Memory B cell (primary cell): ENCODE measurements around the gene SERP2.

Experiments used
- ATAC-seq: fragments of 150-1000 bp; cut with Tn5 transposase; 2 replicates; pipeline ENCODE4 v1.10.0; 2021; ENCODE audit warnings: low read depth, mild to moderate bottlenecking, moderate library complexity
- DNase-seq, 2 donors: peaks; one replicate each; pipeline ENCODE4 v3.0.0; 2022; ENCODE audit warnings: low spot score in 2 of 2
- H3K27ac Mint-ChIP-seq: one replicate; pipeline ENCODE4 v1.8.0; 2022; ENCODE audit warnings: mild to moderate bottlenecking, moderate library complexity, mixed read lengths
- H3K27me3 Mint-ChIP-seq: one replicate; pipeline ENCODE4 v1.8.0; 2022; ENCODE audit warnings: mixed read lengths
- H3K36me3 Mint-ChIP-seq: one replicate; pipeline ENCODE4 v1.8.0; 2022; ENCODE audit warnings: mild to moderate bottlenecking, mixed read lengths
- H3K4me1 Mint-ChIP-seq: one replicate; pipeline ENCODE4 v1.8.0; 2022; ENCODE audit warnings: mixed read lengths
- H3K4me3 Mint-ChIP-seq: one replicate; pipeline ENCODE4 v1.8.0; 2022; ENCODE audit warnings: mild to moderate bottlenecking, moderate library complexity, mixed read lengths
- H3K9me3 Mint-ChIP-seq: one replicate; pipeline ENCODE4 v1.8.0; 2022; ENCODE audit warnings: mixed read lengths

Gene SERP2

GRCh38 chr13:44347301-44347700 lies 26.3 kb upstream of the SERP2 start:
- no peaks in the 10 kb centered on the region for H3K9me3 Mint-ChIP-seq
- DNase-seq (no peak), ATAC-seq (no peak)
- H3K27me3 Mint-ChIP-seq: peaks cover 3% of the 10 kb centered on the region
- H3K36me3 Mint-ChIP-seq: no peaks in the 10 kb centered on the region
- H3K4me1 Mint-ChIP-seq: no peaks in the 10 kb centered on the region
- no peak overlapping the region for H3K27ac Mint-ChIP-seq
- no peak overlapping the region for H3K4me3 Mint-ChIP-seq

GRCh38 chr13:44347949-44348348 lies 25.7 kb upstream of the SERP2 start:
- no peak for DNase-seq
- Mint-ChIP-seq H3K4me1 (no peaks in the 10 kb centered on the region), H3K27me3 (peaks cover 3% of the 10 kb centered on the region), H3K27ac (no peak overlapping the region), H3K9me3 (no peaks in the 10 kb centered on the region), H3K36me3 (no peaks in the 10 kb centered on the region), H3K4me3 (no peak overlapping the region)
- ATAC-seq: no peak

- H3K27ac Mint-ChIP-seq: no peak overlapping the region
- peaks cover 5% of the 10 kb centered on the region for H3K27me3 Mint-ChIP-seq
- no peaks in the 10 kb centered on the region for H3K9me3 Mint-ChIP-seq
- H3K36me3 Mint-ChIP-seq: no peaks in the 10 kb centered on the region
- no peak for ATAC-seq
- no peak overlapping the region for H3K4me3 Mint-ChIP-seq
- H3K4me1 Mint-ChIP-seq: no peaks in the 10 kb centered on the region
- DNase-seq: no peak
Observed at GRCh38 chr13:44350775-44351504, 22.7 kb upstream of the SERP2 start.

GRCh38 chr13:44351505-44351854 lies 22.1 kb upstream of the SERP2 start:
- no peak overlapping the region for H3K4me3 Mint-ChIP-seq
- peaks cover 4% of the 10 kb centered on the region for H3K27me3 Mint-ChIP-seq
- ATAC-seq: no peak
- H3K27ac Mint-ChIP-seq: no peak overlapping the region
- H3K4me1 Mint-ChIP-seq: no peaks in the 10 kb centered on the region
- DNase-seq: no peak
- no peaks in the 10 kb centered on the region for H3K36me3 Mint-ChIP-seq
- H3K9me3 Mint-ChIP-seq: no peaks in the 10 kb centered on the region

GRCh38 chr13:44352202-44352601 lies 21.4 kb upstream of the SERP2 start:
- H3K36me3 Mint-ChIP-seq: no peaks in the 10 kb centered on the region
- no peak for ATAC-seq
- H3K4me3 Mint-ChIP-seq: no peak overlapping the region

GRCh38 chr13:44352671-44353070 lies 21.0 kb upstream of the SERP2 start:
- Mint-ChIP-seq H3K4me1 (no peaks in the 10 kb centered on the region), H3K27ac (no peak overlapping the region), H3K9me3 (no peaks in the 10 kb centered on the region), H3K4me3 (no peak overlapping the region), H3K36me3 (no peaks in the 10 kb centered on the region), H3K27me3 (peaks cover 4% of the 10 kb centered on the region)
- no peak for DNase-seq
- ATAC-seq: no peak

More at GRCh38 chr13:44352202-44352601, 21.4 kb upstream of the SERP2 start:
- peaks cover 4% of the 10 kb centered on the region for H3K27me3 Mint-ChIP-seq
- H3K27ac Mint-ChIP-seq: no peak overlapping the region
- H3K9me3 Mint-ChIP-seq: no peaks in the 10 kb centered on the region
- DNase-seq: no peak
- no peaks in the 10 kb centered on the region for H3K4me1 Mint-ChIP-seq

- DNase-seq (no peak), ATAC-seq (no peak)
- Mint-ChIP-seq H3K27ac (no peak overlapping the region), H3K9me3 (no peaks in the 10 kb centered on the region), H3K36me3 (no peaks in the 10 kb centered on the region), H3K4me3 (no peak overlapping the region), H3K27me3 (peaks cover 4% of the 10 kb centered on the region), H3K4me1 (no peaks in the 10 kb centered on the region)
Observed at GRCh38 chr13:44354331-44354730, 19.3 kb upstream of the SERP2 start.

- Mint-ChIP-seq H3K9me3 (no peaks in the 10 kb centered on the region), H3K27ac (no peak overlapping the region), H3K4me3 (no peak overlapping the region), H3K36me3 (no peaks in the 10 kb centered on the region), H3K27me3 (peaks cover 4% of the 10 kb centered on the region), H3K4me1 (no peaks in the 10 kb centered on the region)
- ATAC-seq: no peak
- DNase-seq: no peak
Observed at GRCh38 chr13:44354884-44355283, 18.7 kb upstream of the SERP2 start.

GRCh38 chr13:44355621-44356020 lies 18.0 kb upstream of the SERP2 start:
- DNase-seq: no peak
- Mint-ChIP-seq H3K27me3 (peaks cover 4% of the 10 kb centered on the region), H3K4me1 (no peaks in the 10 kb centered on the region), H3K36me3 (no peaks in the 10 kb centered on the region), H3K27ac (no peak overlapping the region), H3K4me3 (no peak overlapping the region), H3K9me3 (no peaks in the 10 kb centered on the region)
- ATAC-seq: no peak

GRCh38 chr13:44359983-44360375 lies 13.6 kb upstream of the SERP2 start:
- Mint-ChIP-seq H3K27me3 (peaks cover 9% of the 10 kb centered on the region), H3K27ac (no peak overlapping the region), H3K4me1 (no peaks in the 10 kb centered on the region), H3K36me3 (no peaks in the 10 kb centered on the region), H3K4me3 (no peak overlapping the region), H3K9me3 (no peaks in the 10 kb centered on the region)
- DNase-seq (no peak), ATAC-seq (no peak)

GRCh38 chr13:44362394-44363040 lies 11.1 kb upstream of the SERP2 start:
- DNase-seq: no peak
- no peak for ATAC-seq
- Mint-ChIP-seq H3K27me3 (peaks cover 5% of the 10 kb centered on the region), H3K4me1 (no peaks in the 10 kb centered on the region), H3K27ac (no peak overlapping the region), H3K4me3 (no peak overlapping the region), H3K9me3 (no peaks in the 10 kb centered on the region), H3K36me3 (no peaks in the 10 kb centered on the region)

- DNase-seq (no peak), ATAC-seq (no peak)
- Mint-ChIP-seq H3K9me3 (no peaks in the 10 kb centered on the region), H3K36me3 (no peaks in the 10 kb centered on the region), H3K27me3 (peaks cover 5% of the 10 kb centered on the region), H3K4me1 (no peaks in the 10 kb centered on the region), H3K4me3 (no peak overlapping the region), H3K27ac (no peak overlapping the region)
Observed at GRCh38 chr13:44363631-44364344, 9.8 kb upstream of the SERP2 start.

- Mint-ChIP-seq H3K27ac (no peak overlapping the region), H3K36me3 (no peaks in the 10 kb centered on the region), H3K9me3 (no peaks in the 10 kb centered on the region), H3K27me3 (peaks cover 9% of the 10 kb centered on the region), H3K4me3 (no peak overlapping the region), H3K4me1 (no peaks in the 10 kb centered on the region)
- ATAC-seq (no peak), DNase-seq (no peak)
Observed at GRCh38 chr13:44364345-44365000, 9.2 kb upstream of the SERP2 start.

- Mint-ChIP-seq H3K27ac (no peak overlapping the region), H3K4me1 (no peaks in the 10 kb centered on the region), H3K9me3 (no peaks in the 10 kb centered on the region), H3K27me3 (peaks cover 9% of the 10 kb centered on the region), H3K36me3 (no peaks in the 10 kb centered on the region), H3K4me3 (no peak overlapping the region)
- no peak for ATAC-seq
- DNase-seq: no peak
Observed at GRCh38 chr13:44365008-44365407, 8.6 kb upstream of the SERP2 start.
